Caco-2 (cell line): ENCODE results near the gene URI1. TPM values are rescaled to one million over a fixed set of nuclear protein-coding genes. Genes with fewer than 3 reads are reported as not detected.

Source experiments
- BruUV-seq: library from RNA; stranded (reverse); fragments of 400-500 nt; replicated peaks from 2 replicates; lab custom pipeline; 2021; lab: Mats Ljungman, UMichigan
- CTCF ChIA-PET: fragments of 300-600 bp; sonication (Branson Sonifier 250); formaldehyde crosslinking; loops from one replicate; lab custom pipeline; 2022; ENCODE audit warnings: antibody characterized with exemption; lab: Charles Lee
- POLR2A ChIA-PET: fragments of 300-600 bp; sonication (Branson Sonifier 250); formaldehyde crosslinking; loops from one replicate; lab custom pipeline; 2022; ENCODE audit warnings: antibody characterized with exemption; lab: Charles Lee
- DNase-seq, 2 experiments: peaks; one replicate each; pipeline versions ENCODE4 v3.0.0 to v3.0.0-alpha.2; 2020 to 2022
- H3K27me3 ChIP-seq: replicated peaks from 2 replicates; pipeline ENCODE4 v1.6.0; 2011; ENCODE audit warnings: low read length; ENCODE audit not compliant: control insufficient read depth, insufficient read depth
- H3K36me3 ChIP-seq: 2 replicates; pipeline ENCODE4 v1.5.1; 2011; ENCODE audit warnings: low read length; ENCODE audit not compliant: control insufficient read depth, insufficient read depth
- H3K4me1 ChIP-seq: fragments of 250-450 bp; sonication (Bioruptor Pico); 2 replicates; pipeline ENCODE4 v1.5.1; 2020; ENCODE audit warnings: mild to moderate bottlenecking
- H3K4me3 ChIP-seq: 2 replicates; pipeline ENCODE4 v1.5.1; 2011; ENCODE audit warnings: low read depth, mild to moderate bottlenecking, control low read depth, low read length
- H3K9me3 ChIP-seq: fragments of 250-450 bp; sonication (Bioruptor Pico); 2 replicates; pipeline ENCODE4 v1.5.1; 2020; ENCODE audit warnings: mild to moderate bottlenecking, moderate library complexity
- H3K27ac Mint-ChIP-seq: one replicate; pipeline ENCODE4 v1.8.0; 2022; ENCODE audit warnings: mixed read lengths; ENCODE audit not compliant: unreplicated experiment
- H3K27me3 Mint-ChIP-seq: one replicate; pipeline ENCODE4 v1.8.0; 2022; ENCODE audit warnings: mixed read lengths; ENCODE audit not compliant: insufficient read depth, unreplicated experiment
- H3K36me3 Mint-ChIP-seq: one replicate; pipeline ENCODE4 v1.8.0; 2022; ENCODE audit warnings: mild to moderate bottlenecking, mixed read lengths; ENCODE audit not compliant: insufficient read depth, unreplicated experiment
- H3K4me1 Mint-ChIP-seq: one replicate; pipeline ENCODE4 v1.8.0; 2022; ENCODE audit warnings: low read depth, mixed read lengths; ENCODE audit not compliant: unreplicated experiment
- H3K4me3 Mint-ChIP-seq: one replicate; pipeline ENCODE4 v1.8.0; 2022; ENCODE audit warnings: mild to moderate bottlenecking, moderate library complexity, mixed read lengths; ENCODE audit not compliant: unreplicated experiment
- H3K9me3 Mint-ChIP-seq: one replicate; pipeline ENCODE4 v1.8.0; 2022; ENCODE audit warnings: mixed read lengths; ENCODE audit not compliant: unreplicated experiment
- CTCF ChIP-seq, 2 experiments: fragments of 200-600 bp in 1 of 2; IDR thresholded peaks; 1 replicate in 1 of 2; 2 replicates in 1 of 2; pipeline versions ENCODE4 v1.5.1 to v1.8.0; 2011 to 2022; ENCODE audit warnings: antibody characterized with exemption in 1 of 2, control low read depth in 1 of 2, inconsistent platforms in 1 of 2, low read depth in 1 of 2, low read length in 1 of 2, mild to moderate bottlenecking in 1 of 2, moderate library complexity in 1 of 2; ENCODE audit not compliant: insufficient read depth in 1 of 2, severe bottlenecking in 1 of 2, unreplicated experiment in 1 of 2
- intact Hi-C: fragments of 100-400 bp; cut with micrococcal nuclease; formaldehyde crosslinking; loops from one replicate; pipeline ENCODE4 v1.10.0; 2022; ENCODE audit not compliant: unreplicated experiment
- total RNA-seq: library from RNA; stranded (reverse); gene quantifications from 2 replicates; pipeline ENCODE4 v1.2.3, GENCODE V29; 2022

URI1 gene
- total RNA-seq, 1 experiment from 2014 or later, result 59.5 TPM

GRCh38 chr19:29896802-29897201 lies 45.2 kb upstream of the URI1 start:
- no peaks in the 10 kb centered on the region for H3K36me3 ChIP-seq
- CTCF ChIA-PET, result interaction anchor here (0.6 kb wide), 2 partner anchors 52 to 234 kb away, joined by 3 read pairs; no protein-coding TSS in a partner anchor
- no peak for DNase-seq
- Mint-ChIP-seq H3K9me3 (no peaks in the 10 kb centered on the region), H3K4me3 (no peak overlapping the region), H3K36me3 (no peaks in the 10 kb centered on the region), H3K27ac (no peak overlapping the region), H3K4me1 (no peaks in the 10 kb centered on the region), H3K27me3 (peaks cover 5% of the 10 kb centered on the region)
- no peak for TF ChIP-seq CTCF (IDR thresholded peaks at IDR 0.05; ENCODE audit: insufficient read depth in 1 of 2, low read depth in 1 of 2, low read length in 1 of 2, severe bottlenecking in 1 of 2, unreplicated experiment in 1 of 2)
- intact Hi-C loops, result no loop called here
- H3K9me3 ChIP-seq, result no peaks in the 10 kb centered on the region
- no peak overlapping the region for H3K4me3 ChIP-seq
- POLR2A ChIA-PET, result interaction anchor here (0.6 kb wide), 1 partner anchor 52 kb away, joined by 3 read pairs; no protein-coding TSS in a partner anchor
- H3K27me3 ChIP-seq, result no peaks in the 10 kb centered on the region
- H3K4me1 ChIP-seq, result no peaks in the 10 kb centered on the region
- no TSS peak for BruUV-seq

DNA sequence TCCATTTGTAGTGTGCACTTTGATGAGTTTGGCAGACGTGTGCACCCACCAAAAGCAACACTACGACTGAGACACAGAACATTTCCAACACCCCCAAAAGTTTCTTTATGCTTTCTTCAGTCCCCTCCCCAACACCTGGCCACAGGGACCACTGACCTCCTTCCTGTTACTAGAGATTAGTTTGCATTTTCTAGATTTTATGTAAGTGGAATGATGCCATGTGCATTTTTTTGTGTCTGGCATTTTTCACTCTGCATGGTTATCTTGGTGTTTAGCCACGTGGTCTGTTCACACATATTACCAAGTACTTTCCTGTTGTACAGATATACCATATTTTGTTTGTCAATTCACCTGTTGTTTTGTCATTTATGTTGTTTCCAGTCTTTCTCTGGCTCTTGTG lies 44.6 kb upstream of the URI1 start:
- Mint-ChIP-seq H3K27ac (no peak overlapping the region), H3K9me3 (no peaks in the 10 kb centered on the region), H3K4me3 (no peak overlapping the region), H3K36me3 (no peaks in the 10 kb centered on the region), H3K27me3 (peaks cover 3% of the 10 kb centered on the region), H3K4me1 (no peaks in the 10 kb centered on the region)
- H3K4me3 ChIP-seq, result no peak overlapping the region
- POLR2A ChIA-PET, result no interaction called here
- H3K27me3 ChIP-seq, result no peaks in the 10 kb centered on the region
- CTCF ChIA-PET, result interaction anchor here (0.6 kb wide), 1 partner anchor 235 kb away, joined by 3 read pairs; no protein-coding TSS in a partner anchor
- intact Hi-C loops, result no loop called here
- BruUV-seq, result no TSS peak
- no peaks in the 10 kb centered on the region for H3K4me1 ChIP-seq
- no peaks in the 10 kb centered on the region for H3K9me3 ChIP-seq
- no peaks in the 10 kb centered on the region for H3K36me3 ChIP-seq
- TF ChIP-seq CTCF (IDR thresholded peaks at IDR 0.05; ENCODE audit: insufficient read depth in 1 of 2, low read depth in 1 of 2, low read length in 1 of 2, severe bottlenecking in 1 of 2, unreplicated experiment in 1 of 2), result no peak
- DNase-seq, result no peak

GRCh38 chr19:29904017-29904416 lies 38.0 kb upstream of the URI1 start:
- Histone ChIP-seq H3K36me3 (no peaks in the 10 kb centered on the region), H3K27me3 (no peaks in the 10 kb centered on the region), H3K4me3 (no peak overlapping the region), H3K4me1 (no peaks in the 10 kb centered on the region), H3K9me3 (0 out of 2 replicates have a peak, but pooled peaks cover 3% of the 10 kb centered on the region)
- BruUV-seq, result no TSS peak
- Mint-ChIP-seq H3K9me3 (peaks cover 14% of the 10 kb centered on the region), H3K27ac (no peak overlapping the region), H3K36me3 (no peaks in the 10 kb centered on the region), H3K4me1 (no peaks in the 10 kb centered on the region), H3K4me3 (no peak overlapping the region), H3K27me3 (no peaks in the 10 kb centered on the region)
- ChIA-PET CTCF (no interaction called here), POLR2A (no interaction called here)
- no peak for DNase-seq
- intact Hi-C loops, result no loop called here
- no peak for TF ChIP-seq CTCF (IDR thresholded peaks at IDR 0.05; ENCODE audit: insufficient read depth in 1 of 2, low read depth in 1 of 2, low read length in 1 of 2, severe bottlenecking in 1 of 2, unreplicated experiment in 1 of 2)
